ENCODE results near the gene ELAVL3.

ELAVL3 gene

DNA sequence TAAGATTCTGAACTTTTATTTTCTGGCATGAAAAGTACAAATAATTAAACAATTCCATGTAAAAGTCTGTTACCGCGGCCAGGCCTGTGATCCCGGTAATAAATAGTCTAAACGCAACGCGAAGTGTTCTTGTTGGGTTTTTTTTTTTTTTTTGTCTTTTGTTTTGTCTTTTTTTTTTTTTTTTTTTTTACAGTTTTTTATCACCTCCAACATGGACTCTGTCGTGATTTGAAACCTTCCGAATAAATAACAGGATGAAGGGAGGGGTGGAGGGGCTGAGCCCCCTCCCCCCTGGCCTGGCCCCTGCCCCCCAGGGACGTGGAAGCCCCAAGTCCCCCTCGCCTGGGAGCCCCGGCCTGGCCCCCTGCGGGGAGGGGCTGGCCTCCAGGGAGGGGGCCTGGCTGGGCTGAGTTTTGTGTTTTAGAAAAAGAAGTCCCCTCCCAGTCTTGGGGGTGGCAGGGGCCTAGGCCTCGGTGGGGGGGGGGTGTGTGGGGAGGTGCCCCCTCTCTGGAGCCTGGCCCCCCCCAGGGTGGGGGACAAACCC lies 29.4 kb downstream of the ELAVL3 start:
- no peak for DNase-seq (ENCODE audit: low read depth)
- no peak overlapping the region for H3K4me3 ChIP-seq (replicated peaks; ENCODE audit: low read depth, low read length)
- TF ChIP-seq CTCF (IDR thresholded peaks at IDR 0.05; ENCODE audit: low read length, missing control alignments): no peak

- DNase-seq (ENCODE audit: low read depth): no peak
- no peak overlapping the region for H3K4me3 ChIP-seq (replicated peaks; ENCODE audit: low read depth, low read length)
- TF ChIP-seq CTCF (IDR thresholded peaks at IDR 0.05; ENCODE audit: low read length, missing control alignments): no peak
These were observed 30.1 kb downstream of the ELAVL3 start for GRCh38 chr19:11450570-11451326.

- no peak for TF ChIP-seq CTCF (IDR thresholded peaks at IDR 0.05; ENCODE audit: low read length, missing control alignments)
- H3K4me3 ChIP-seq (replicated peaks; ENCODE audit: low read depth, low read length): no peak overlapping the region
- DNase-seq (ENCODE audit: low read depth): no peak
These were observed 31.8 kb downstream of the ELAVL3 start for GRCh38 chr19:11448923-11449554.

DNA sequence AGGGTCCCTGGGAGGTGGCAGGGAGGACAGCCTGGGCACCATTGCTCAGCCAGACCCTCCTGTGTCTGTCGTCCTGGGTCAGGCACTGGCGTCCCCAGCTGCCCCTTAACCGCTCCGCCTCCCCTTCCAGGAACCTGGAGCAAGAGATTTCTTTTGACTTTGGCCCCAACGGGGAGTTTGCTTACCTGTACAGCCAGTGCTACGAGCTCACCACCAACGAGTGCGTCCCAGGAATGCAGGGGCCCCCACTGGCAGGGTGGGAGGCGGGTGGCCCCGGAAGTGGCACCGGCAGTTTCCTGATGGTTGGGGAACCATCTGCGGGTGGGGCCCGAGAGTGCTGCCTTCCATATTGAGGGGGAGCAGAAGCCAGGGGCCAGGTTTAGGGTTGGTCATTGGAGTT lies 32.4 kb downstream of the ELAVL3 start:
- H3K4me3 ChIP-seq (replicated peaks; ENCODE audit: low read depth, low read length): no peak overlapping the region
- no peak for TF ChIP-seq CTCF (IDR thresholded peaks at IDR 0.05; ENCODE audit: low read length, missing control alignments)
- DNase-seq (ENCODE audit: low read depth): no peak

DNA sequence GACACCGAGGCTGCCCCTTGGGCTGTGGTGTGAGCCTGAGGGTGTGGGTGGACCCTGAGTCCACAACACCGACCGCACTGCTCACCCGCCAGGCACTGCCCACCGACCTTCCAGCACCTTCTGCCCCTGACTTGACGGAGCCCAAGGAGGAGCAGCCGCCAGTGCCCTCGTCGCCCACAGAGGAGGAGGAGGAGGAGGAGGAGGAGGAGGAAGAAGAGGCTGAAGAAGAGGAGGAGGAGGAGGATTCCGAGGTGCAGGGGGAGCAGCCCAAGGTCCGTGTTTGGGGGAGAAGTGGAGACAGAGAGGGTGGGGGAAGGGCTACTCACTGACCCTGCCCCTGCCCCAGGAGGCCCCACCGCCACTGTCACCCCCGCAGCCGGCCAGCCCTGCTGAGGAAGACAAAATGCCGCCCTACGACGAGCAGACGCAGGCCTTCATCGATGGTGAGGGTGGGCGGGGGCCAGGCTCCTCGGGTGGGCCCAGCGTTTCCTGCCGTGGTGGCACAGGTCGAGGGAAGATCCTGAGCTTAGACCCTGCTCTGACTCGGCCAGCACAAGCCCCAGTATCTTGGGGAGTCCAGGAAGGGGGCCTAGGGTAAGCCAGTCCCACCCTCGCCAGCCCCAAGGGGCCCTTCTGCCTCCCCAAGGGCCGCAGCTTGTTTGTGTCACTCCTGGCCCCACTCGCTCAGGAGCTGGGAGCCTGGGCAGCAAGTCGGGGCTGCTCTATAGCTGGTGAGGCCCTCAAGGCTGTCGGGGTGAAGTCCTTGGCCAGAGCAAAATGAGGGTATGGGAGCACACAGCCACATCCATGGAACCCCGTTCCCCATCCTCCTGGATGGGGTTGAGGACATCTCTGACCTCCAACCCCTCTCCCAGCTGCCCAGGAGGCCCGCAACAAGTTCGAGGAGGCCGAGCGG lies 33.2 kb downstream of the ELAVL3 start:
- no peak for DNase-seq (ENCODE audit: low read depth)
- TF ChIP-seq CTCF (IDR thresholded peaks at IDR 0.05; ENCODE audit: low read length, missing control alignments): no peak
- H3K4me3 ChIP-seq (replicated peaks; ENCODE audit: low read depth, low read length): no peak overlapping the region

GRCh38 chr19:11446652-11447301 lies 34.1 kb downstream of the ELAVL3 start:
- TF ChIP-seq CTCF (IDR thresholded peaks at IDR 0.05; ENCODE audit: low read length, missing control alignments): peak; percentile 69
- no peak overlapping the region for H3K4me3 ChIP-seq (replicated peaks; ENCODE audit: low read depth, low read length)
- peak; percentile 33 for DNase-seq (ENCODE audit: low read depth)
